HL-60 (cell line): ENCODE measurements around the gene HEPN1.

Source experiments
- CTCF ChIP-seq: IDR thresholded peaks from one replicate; pipeline ENCODE4 v1.5.1; 2011; ENCODE audit warnings: low read length, control low read depth, inconsistent platforms; ENCODE audit not compliant: insufficient read depth
- GABPA ChIP-seq: IDR thresholded peaks from 2 replicates; pipeline ENCODE4 v1.6.1; 2012; ENCODE audit warnings: low read depth

DNA sequence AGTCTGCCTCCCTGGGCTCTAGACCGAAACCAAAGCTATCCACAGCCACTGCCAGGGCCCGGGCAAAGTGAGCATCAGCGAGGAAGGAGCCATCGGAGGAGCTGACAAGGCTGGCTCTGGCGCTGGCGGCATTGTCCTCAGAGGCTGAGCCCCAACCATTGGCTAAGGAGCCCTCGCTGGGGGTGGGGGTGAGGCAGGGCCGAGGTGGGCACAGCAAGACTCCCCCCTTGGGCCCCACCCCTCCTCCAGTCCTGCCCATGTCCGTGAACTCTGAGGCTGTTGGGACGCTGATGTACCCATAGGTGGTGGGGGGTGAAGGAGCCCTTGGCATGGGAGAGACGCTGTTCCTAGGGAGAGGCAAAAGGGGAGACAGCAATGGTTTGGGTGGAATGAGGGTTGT, 32.6 kb upstream of the HEPN1 start:
- TF ChIP-seq CTCF (no peak), GABPA (no peak)
